Thymus (tissue), 11 donors: ENCODE measurements around the gene PRM3. TPM values are rescaled to one million over a fixed set of nuclear protein-coding genes. Genes with fewer than 3 reads are reported as not detected.

Experiments
- DNase-seq, 9 donors: peaks; one replicate each; pipeline ENCODE4 v3.0.0-alpha.2; 2013; ENCODE audit warnings: low spot score in 9 of 9, low read depth in 6 of 9, missing footprints in 1 of 9
- H3K27ac ChIP-seq, 2 donors: one replicate each; pipeline ENCODE4 v1.5.1; 2013; ENCODE audit warnings: control low read depth in 1 of 2, low read depth in 1 of 2, low read length in 1 of 2, mild to moderate bottlenecking in 1 of 2, moderate library complexity in 1 of 2
- H3K27me3 ChIP-seq, 2 donors: one replicate each; pipeline ENCODE4 v1.5.1; 2013; ENCODE audit warnings: low read length in 1 of 2; ENCODE audit not compliant: control insufficient read depth in 2 of 2, insufficient read depth in 1 of 2
- H3K36me3 ChIP-seq, 2 donors: one replicate each; pipeline ENCODE4 v1.5.1; 2013; ENCODE audit warnings: low read length in 1 of 2, mild to moderate bottlenecking in 1 of 2, moderate library complexity in 1 of 2; ENCODE audit not compliant: control insufficient read depth in 2 of 2, insufficient read depth in 2 of 2
- H3K4me1 ChIP-seq, 2 donors: one replicate each; pipeline ENCODE4 v1.5.1; 2013; ENCODE audit warnings: low read length in 2 of 2; ENCODE audit not compliant: control insufficient read depth in 2 of 2, insufficient read depth in 2 of 2
- H3K4me3 ChIP-seq, 2 donors: one replicate each; pipeline ENCODE4 v1.5.1; 2013; ENCODE audit warnings: low read length in 2 of 2, control low read depth in 1 of 2, mild to moderate bottlenecking in 1 of 2
- H3K9me3 ChIP-seq, 2 donors: one replicate each; pipeline ENCODE4 v1.5.1; 2013; ENCODE audit warnings: low read length in 1 of 2, mild to moderate bottlenecking in 1 of 2; ENCODE audit not compliant: control insufficient read depth in 2 of 2, insufficient read depth in 1 of 2
- WGBS: extraction: QIAGEN DNeasy Blood & Tissue Kit; methylation state at CpG from one replicate; pipeline ENCODE4 v1.1.7; 2013; 5-methylcytosine and 5-hydroxymethylcytosine counted together
- polyA plus RNA-seq: library from polyadenylated mRNA; stranded (reverse); fragments of 200-250 nt; gene quantifications from one replicate; pipeline ENCODE4 v1.2.3, GENCODE V29; 2013
- total RNA-seq: library from RNA; stranded (reverse); fragments of 120-200 nt; gene quantifications from one replicate; pipeline ENCODE4 v1.2.4, GENCODE V29; 2013
- donor health status: healthy.

The PRM3 gene
- total and polyA plus RNA-seq, 2 donors, result not detected

- Histone ChIP-seq H3K36me3 (no peaks in the 10 kb centered on the region), H3K4me1 (peaks cover 0 to 17% of the 10 kb centered on the region in 2 donors), H3K9me3 (no peaks in the 10 kb centered on the region), H3K4me3 (no peak overlapping the region), H3K27ac (no peak overlapping the region), H3K27me3 (no peaks in the 10 kb centered on the region)
- 97% methylated on average over 7 of the region's 7 CpGs for WGBS
- DNase-seq, result no peak
These were observed 8.3 kb downstream of the PRM3 start for GRCh38 chr16:11265124-11265523.

GRCh38 chr16:11264155-11264832, 9.1 kb downstream of the PRM3 start:
- DNase-seq, result no peak
- Histone ChIP-seq H3K36me3 (no peaks in the 10 kb centered on the region), H3K27ac (no peak overlapping the region), H3K9me3 (no peaks in the 10 kb centered on the region), H3K27me3 (no peaks in the 10 kb centered on the region), H3K4me1 (peaks cover 0 to 26% of the 10 kb centered on the region in 2 donors), H3K4me3 (no peak overlapping the region)
- WGBS, result 81% methylated on average over 9 of the region's 9 CpGs

GRCh38 chr16:11263737-11264136, 9.7 kb downstream of the PRM3 start:
- H3K27me3 ChIP-seq, result no peaks in the 10 kb centered on the region
- DNase-seq, result peak in 1 of 9 donors; percentile 59
- no peaks in the 10 kb centered on the region for H3K36me3 ChIP-seq
- 28% methylated on average over 4 of the region's 4 CpGs for WGBS
- no peak overlapping the region for H3K4me3 ChIP-seq
- no peak overlapping the region for H3K27ac ChIP-seq
- peaks cover 5 to 31% of the 10 kb centered on the region in 2 donors for H3K4me1 ChIP-seq
- H3K9me3 ChIP-seq, result no peaks in the 10 kb centered on the region

- WGBS, result 96% methylated on average over 8 of the region's 8 CpGs
- Histone ChIP-seq H3K27me3 (no peaks in the 10 kb centered on the region), H3K27ac (no peak overlapping the region), H3K4me3 (no peak overlapping the region), H3K9me3 (no peaks in the 10 kb centered on the region), H3K4me1 (peaks cover 13 to 39% of the 10 kb centered on the region in 2 donors), H3K36me3 (no peaks in the 10 kb centered on the region)
- DNase-seq, result no peak
These were observed 10.5 kb downstream of the PRM3 start for GRCh38 chr16:11262915-11263314.

GRCh38 chr16:11260596-11260966, 12.8 kb downstream of the PRM3 start:
- no peak for DNase-seq
- Histone ChIP-seq H3K27me3 (no peaks in the 10 kb centered on the region), H3K36me3 (no peaks in the 10 kb centered on the region), H3K4me3 (no peak overlapping the region), H3K4me1 (peaks cover 22 to 53% of the 10 kb centered on the region in 2 donors), H3K9me3 (no peaks in the 10 kb centered on the region), H3K27ac (no peak overlapping the region)
- WGBS, result 85% methylated on average over 3 of the region's 3 CpGs

DNA sequence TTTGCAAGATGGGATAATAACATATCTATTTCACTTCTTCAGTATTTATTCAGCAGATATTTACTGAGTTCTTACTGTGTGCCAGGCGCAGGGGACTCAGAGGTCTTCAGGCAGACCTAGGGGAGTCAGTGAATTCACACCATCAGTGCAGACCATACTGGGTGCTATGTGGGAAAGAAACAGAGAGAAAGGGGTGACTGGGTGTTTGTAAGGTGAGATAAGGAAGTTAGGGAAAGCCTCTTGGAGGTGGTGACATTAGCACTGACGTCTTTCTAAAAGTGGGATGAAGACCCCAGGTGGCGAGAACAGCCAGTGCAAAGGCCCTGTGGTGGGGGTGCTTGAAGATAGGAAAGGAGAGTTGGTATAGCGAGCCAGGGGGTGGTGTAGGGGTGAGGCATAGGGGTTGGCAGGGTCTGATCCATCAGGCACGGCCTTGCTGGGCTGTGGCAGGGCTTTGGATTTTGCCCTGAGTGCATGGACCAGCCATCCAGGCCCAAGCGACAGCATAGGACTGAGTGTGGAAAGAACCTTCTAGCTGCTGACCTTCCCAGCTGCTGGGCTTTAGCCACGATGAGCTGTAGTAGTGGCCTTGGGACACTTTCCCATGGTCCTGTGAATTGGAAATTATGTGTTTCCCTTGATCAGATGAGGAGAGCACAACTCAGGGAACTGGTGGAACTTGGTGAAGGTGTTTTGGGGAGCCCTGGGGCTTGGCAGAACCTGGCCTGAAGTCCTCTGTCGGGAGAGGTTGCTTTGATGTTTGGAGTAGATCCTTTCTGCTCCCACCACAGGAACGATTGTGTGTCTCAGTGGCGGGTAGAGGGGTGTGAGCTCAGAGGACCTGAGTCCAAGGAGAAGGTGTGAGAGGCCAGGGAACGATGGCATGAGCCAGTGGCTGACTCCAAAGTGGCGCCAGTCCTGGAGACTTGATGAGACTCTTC, 13.5 kb downstream of the PRM3 start:
- DNase-seq, result no peak
- H3K9me3 ChIP-seq, result no peaks in the 10 kb centered on the region
- H3K4me1 ChIP-seq, result peaks cover 22 to 53% of the 10 kb centered on the region in 2 donors
- no peaks in the 10 kb centered on the region for H3K27me3 ChIP-seq
- peaks cover 0 to 5% of the 10 kb centered on the region in 2 donors for H3K36me3 ChIP-seq
- H3K27ac ChIP-seq, result no peak overlapping the region
- WGBS, result 96% methylated on average over 12 of the region's 12 CpGs
- H3K4me3 ChIP-seq, result no peak overlapping the region

- Histone ChIP-seq H3K4me1 (peaks cover 25 to 54% of the 10 kb centered on the region in 2 donors), H3K4me3 (peak overlapping the region in 1 of 2 donors; percentile 19), H3K9me3 (no peaks in the 10 kb centered on the region), H3K27me3 (no peaks in the 10 kb centered on the region), H3K36me3 (peaks cover 9 to 17% of the 10 kb centered on the region in 2 donors), H3K27ac (peak overlapping the region; percentile 22 to 66)
- peak in 6 of 9 donors; percentile 50 to 86 (median 63) for DNase-seq
- WGBS, result 42% methylated on average over 15 of the region's 15 CpGs
These were observed 14.6 kb downstream of the PRM3 start for GRCh38 chr16:11258553-11259492.

GRCh38 chr16:11257131-11257938, 16.1 kb downstream of the PRM3 start:
- Histone ChIP-seq H3K27ac (peak overlapping the region; percentile 37 to 93), H3K4me3 (peak overlapping the region; percentile 89 to 93), H3K27me3 (no peaks in the 10 kb centered on the region), H3K4me1 (peaks cover 25 to 64% of the 10 kb centered on the region in 2 donors), H3K36me3 (peaks cover 24 to 31% of the 10 kb centered on the region in 2 donors), H3K9me3 (no peaks in the 10 kb centered on the region)
- WGBS, result 30% methylated on average over 21 of the region's 21 CpGs
- peak in 4 of 9 donors; percentile 50 to 77 (median 58) for DNase-seq
